Measurements from ENCODE around the gene KIAA1586. TPM values are rescaled to one million over a fixed set of nuclear protein-coding genes. Genes with fewer than 3 reads are reported as not detected.

The KIAA1586 gene
- total RNA-seq, 2 donors from 2014 or later = 18.7 to 21.5 TPM

DNA sequence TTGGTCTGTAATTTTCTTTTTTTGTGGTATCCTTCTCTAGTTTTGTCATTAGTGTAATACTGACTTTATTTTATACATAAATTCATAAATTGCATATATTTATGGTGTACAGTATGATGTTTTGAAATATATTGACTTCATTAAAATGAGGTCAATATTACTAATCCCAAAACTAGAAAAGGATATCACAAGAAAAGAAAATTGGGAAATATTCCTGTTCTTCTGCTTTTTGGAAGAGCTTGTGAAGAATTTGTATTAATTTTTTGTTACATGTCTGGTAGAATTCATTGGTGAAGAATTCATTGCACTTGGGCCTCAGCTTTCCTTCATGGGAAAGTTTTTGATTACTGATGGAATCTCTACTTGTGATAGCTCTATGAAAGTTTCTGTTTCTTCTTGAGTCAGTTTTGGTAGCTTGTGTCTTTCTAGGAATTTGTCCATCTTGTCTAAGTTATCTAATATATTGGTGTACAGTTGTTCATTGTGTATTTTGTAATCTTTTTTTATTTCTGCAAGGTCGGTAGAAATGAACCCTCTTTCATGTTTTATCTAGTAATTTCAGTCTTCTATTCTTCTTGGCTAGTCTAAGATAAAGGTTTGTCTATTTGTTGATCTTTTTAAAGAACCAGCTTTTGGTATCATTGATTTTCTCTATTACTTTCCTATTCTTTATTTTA is 32.2 kb downstream of the KIAA1586 start:
- WGBS, 2 experiments (ENCODE audit: insufficient coverage in 1 of 2, insufficient read length in 1 of 2) = 75 to 83% methylated on average over 1 of the region's 1 CpG
- Histone ChIP-seq H3K9ac (ENCODE audit: extremely low read depth, low read length, poor library complexity, severe bottlenecking) (no peak overlapping the region), H3K4me3 (ENCODE audit: low read length) (no peak overlapping the region), H3K4me1 (ENCODE audit: control insufficient read depth, insufficient read depth, low read length) (no peaks in the 10 kb centered on the region), H3K27ac (ENCODE audit: low read depth, low read length) (no peak overlapping the region), H3K27me3 (ENCODE audit: control insufficient read depth, insufficient read depth, low read length, poor library complexity, severe bottlenecking) (no peaks in the 10 kb centered on the region), H3K36me3 (ENCODE audit: control insufficient read depth, insufficient read depth, low read length) (no peaks in the 10 kb centered on the region), H3K9me3 (ENCODE audit: control insufficient read depth, low read length) (peaks cover 27% of the 10 kb centered on the region)
- DNase-seq = no peak
- peaks cover 19% of the 10 kb centered on the region for H3K36me3 Mint-ChIP-seq (ENCODE audit: low read depth)
- H3K27me3 Mint-ChIP-seq (ENCODE audit: insufficient read depth) = peaks cover 6% of the 10 kb centered on the region
- TF ChIP-seq, protein P1, sequence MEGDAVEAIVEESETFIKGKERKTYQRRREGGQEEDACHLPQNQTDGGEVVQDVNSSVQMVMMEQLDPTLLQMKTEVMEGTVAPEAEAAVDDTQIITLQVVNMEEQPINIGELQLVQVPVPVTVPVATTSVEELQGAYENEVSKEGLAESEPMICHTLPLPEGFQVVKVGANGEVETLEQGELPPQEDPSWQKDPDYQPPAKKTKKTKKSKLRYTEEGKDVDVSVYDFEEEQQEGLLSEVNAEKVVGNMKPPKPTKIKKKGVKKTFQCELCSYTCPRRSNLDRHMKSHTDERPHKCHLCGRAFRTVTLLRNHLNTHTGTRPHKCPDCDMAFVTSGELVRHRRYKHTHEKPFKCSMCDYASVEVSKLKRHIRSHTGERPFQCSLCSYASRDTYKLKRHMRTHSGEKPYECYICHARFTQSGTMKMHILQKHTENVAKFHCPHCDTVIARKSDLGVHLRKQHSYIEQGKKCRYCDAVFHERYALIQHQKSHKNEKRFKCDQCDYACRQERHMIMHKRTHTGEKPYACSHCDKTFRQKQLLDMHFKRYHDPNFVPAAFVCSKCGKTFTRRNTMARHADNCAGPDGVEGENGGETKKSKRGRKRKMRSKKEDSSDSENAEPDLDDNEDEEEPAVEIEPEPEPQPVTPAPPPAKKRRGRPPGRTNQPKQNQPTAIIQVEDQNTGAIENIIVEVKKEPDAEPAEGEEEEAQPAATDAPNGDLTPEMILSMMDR (conservative IDR thresholded peaks at IDR 0.05) = no peak
- H3K4me1 Mint-ChIP-seq = peaks cover 14% of the 10 kb centered on the region
- H3K9me3 Mint-ChIP-seq = peaks cover 32% of the 10 kb centered on the region
- no peak overlapping the region for H3K27ac Mint-ChIP-seq
- H3K4me3 Mint-ChIP-seq = no peak overlapping the region

DNA sequence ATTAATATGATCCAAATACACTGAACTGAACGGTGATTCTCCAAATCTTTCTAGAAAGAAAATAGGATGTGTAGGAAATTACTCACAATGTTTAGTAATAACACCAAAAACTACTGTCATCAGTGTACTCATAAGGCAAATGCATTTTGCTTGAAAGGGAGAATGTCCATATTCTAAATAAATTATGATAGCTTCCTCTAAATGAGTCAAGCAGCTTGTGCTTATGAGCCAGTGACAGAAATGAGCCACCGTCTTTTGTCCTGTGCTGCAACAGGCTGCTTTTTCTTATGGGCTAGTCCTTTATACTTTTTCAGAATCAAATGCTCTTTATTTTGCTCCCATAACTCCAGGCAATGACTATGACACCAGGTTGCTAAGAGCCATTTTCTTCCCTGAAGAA is 39.0 kb downstream of the KIAA1586 start:
- Histone ChIP-seq H3K9ac (ENCODE audit: extremely low read depth, low read length, poor library complexity, severe bottlenecking) (no peak overlapping the region), H3K4me1 (ENCODE audit: control insufficient read depth, insufficient read depth, low read length) (no peaks in the 10 kb centered on the region), H3K9me3 (ENCODE audit: control insufficient read depth, low read length) (no peaks in the 10 kb centered on the region), H3K36me3 (ENCODE audit: control insufficient read depth, insufficient read depth, low read length) (no peaks in the 10 kb centered on the region), H3K27me3 (ENCODE audit: control insufficient read depth, insufficient read depth, low read length, poor library complexity, severe bottlenecking) (no peaks in the 10 kb centered on the region), H3K4me3 (ENCODE audit: low read length) (no peak overlapping the region), H3K27ac (ENCODE audit: low read depth, low read length) (no peak overlapping the region)
- TF ChIP-seq, protein P1 (conservative IDR thresholded peaks at IDR 0.05) = no peak
- Mint-ChIP-seq H3K9me3 (peaks cover 1% of the 10 kb centered on the region), H3K4me1 (peaks cover 22% of the 10 kb centered on the region), H3K27ac (no peak overlapping the region), H3K36me3 (ENCODE audit: low read depth) (no peaks in the 10 kb centered on the region), H3K4me3 (no peak overlapping the region), H3K27me3 (ENCODE audit: insufficient read depth) (no peaks in the 10 kb centered on the region)
- 91 to 94% methylated on average over 1 of the region's 2 CpGs for WGBS, 2 experiments (ENCODE audit: insufficient coverage in 1 of 2, insufficient read length in 1 of 2)
- no peak for DNase-seq

DNA sequence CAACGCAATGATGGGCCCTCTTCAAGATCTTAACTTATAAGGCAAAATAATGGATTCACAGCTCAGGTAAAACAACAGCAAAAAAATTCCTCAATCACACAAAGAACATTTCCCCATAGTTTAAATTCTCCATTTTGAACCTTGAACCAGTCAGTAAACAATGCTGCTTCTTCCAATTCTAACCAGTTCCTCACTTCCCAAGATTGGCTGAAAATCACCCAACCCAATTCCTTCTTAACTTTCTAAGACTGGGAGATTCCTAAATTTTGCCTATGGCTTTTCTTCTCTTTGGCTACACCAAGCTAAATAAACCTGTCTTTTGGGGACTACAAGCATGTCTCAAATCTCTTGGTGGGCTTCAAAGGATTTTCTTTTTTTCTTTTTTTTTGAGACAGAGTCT is 40.4 kb downstream of the KIAA1586 start:
- Mint-ChIP-seq H3K27me3 (ENCODE audit: insufficient read depth) (no peaks in the 10 kb centered on the region), H3K9me3 (no peaks in the 10 kb centered on the region), H3K27ac (no peak overlapping the region), H3K36me3 (ENCODE audit: low read depth) (peaks cover 5% of the 10 kb centered on the region), H3K4me3 (no peak overlapping the region), H3K4me1 (peaks cover 28% of the 10 kb centered on the region)
- H3K36me3 ChIP-seq (ENCODE audit: control insufficient read depth, insufficient read depth, low read length) = peaks cover 5% of the 10 kb centered on the region
- H3K9ac ChIP-seq (ENCODE audit: extremely low read depth, low read length, poor library complexity, severe bottlenecking) = no peak overlapping the region
- no peaks in the 10 kb centered on the region for H3K9me3 ChIP-seq (ENCODE audit: control insufficient read depth, low read length)
- H3K27ac ChIP-seq (ENCODE audit: low read depth, low read length) = no peak overlapping the region
- no peak overlapping the region for H3K4me3 ChIP-seq (ENCODE audit: low read length)
- no peak for DNase-seq
- WGBS, 2 experiments (ENCODE audit: insufficient coverage in 1 of 2, insufficient read length in 1 of 2) = 85% methylated on average over 1 of the region's 1 CpG; no CpG with 5 or more reads in 1 of the 2 experiments
- H3K27me3 ChIP-seq (ENCODE audit: control insufficient read depth, insufficient read depth, low read length, poor library complexity, severe bottlenecking) = no peaks in the 10 kb centered on the region
- no peaks in the 10 kb centered on the region for H3K4me1 ChIP-seq (ENCODE audit: control insufficient read depth, insufficient read depth, low read length)
- TF ChIP-seq, protein P1 (conservative IDR thresholded peaks at IDR 0.05) = no peak

Data from endodermal cell (in vitro differentiated cells).